Fibroblast of skin of right biceps (primary cell): ENCODE measurements around the gene RMND5A.

Experiments
- DNase-seq: peaks from one replicate; pipeline ENCODE4 v3.0.0-alpha.2; 2013

RMND5A gene

DNA sequence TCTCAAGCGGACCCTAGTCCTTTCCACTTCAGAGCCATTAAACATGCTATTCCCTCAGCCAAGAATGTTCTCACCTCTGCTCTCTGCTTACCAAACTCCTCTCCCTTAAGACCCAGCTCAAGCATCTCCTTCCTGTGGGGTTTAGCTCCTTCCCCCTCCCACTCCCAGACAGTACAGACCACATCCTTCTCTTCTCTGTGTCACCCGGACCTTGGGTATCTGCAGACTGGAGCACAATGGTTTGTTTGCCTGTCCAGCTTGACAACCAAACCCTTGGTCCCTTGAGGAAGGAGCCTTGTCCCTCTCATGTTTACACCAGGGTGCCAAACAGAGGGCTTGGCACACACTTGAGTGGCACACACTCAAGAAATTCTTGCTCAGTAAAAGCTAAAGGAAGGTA lies 74.8 kb downstream of the RMND5A start:
- DNase-seq: no peak

- DNase-seq: no peak
Measured at GRCh38 chr2:86800856-86801567, 80.9 kb downstream of the RMND5A start.

- DNase-seq: no peak
Measured at GRCh38 chr2:86806059-86806857, 86.2 kb downstream of the RMND5A start.

DNA sequence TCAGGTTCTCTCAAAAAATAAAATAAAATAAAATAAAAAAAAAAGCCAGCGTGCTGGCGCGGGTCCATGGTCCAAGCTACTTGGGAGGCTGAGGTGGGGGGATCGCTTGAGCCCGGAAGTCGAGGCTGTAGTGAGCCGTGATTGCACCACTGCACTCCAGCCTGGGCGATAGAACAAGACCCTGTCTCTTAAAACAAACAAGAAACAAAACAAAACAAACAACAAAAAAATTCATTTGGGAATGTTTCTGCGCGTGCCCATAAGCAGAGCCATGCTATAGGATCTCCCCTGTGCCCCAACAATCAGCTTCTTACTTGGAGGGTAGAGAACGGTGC lies 87.0 kb downstream of the RMND5A start:
- DNase-seq: no peak

- DNase-seq: peak; percentile 37
Measured at GRCh38 chr2:86807468-86808275, 87.6 kb downstream of the RMND5A start.

GRCh38 chr2:86808315-86809161 lies 88.4 kb downstream of the RMND5A start:
- DNase-seq: peak; percentile 74

DNA sequence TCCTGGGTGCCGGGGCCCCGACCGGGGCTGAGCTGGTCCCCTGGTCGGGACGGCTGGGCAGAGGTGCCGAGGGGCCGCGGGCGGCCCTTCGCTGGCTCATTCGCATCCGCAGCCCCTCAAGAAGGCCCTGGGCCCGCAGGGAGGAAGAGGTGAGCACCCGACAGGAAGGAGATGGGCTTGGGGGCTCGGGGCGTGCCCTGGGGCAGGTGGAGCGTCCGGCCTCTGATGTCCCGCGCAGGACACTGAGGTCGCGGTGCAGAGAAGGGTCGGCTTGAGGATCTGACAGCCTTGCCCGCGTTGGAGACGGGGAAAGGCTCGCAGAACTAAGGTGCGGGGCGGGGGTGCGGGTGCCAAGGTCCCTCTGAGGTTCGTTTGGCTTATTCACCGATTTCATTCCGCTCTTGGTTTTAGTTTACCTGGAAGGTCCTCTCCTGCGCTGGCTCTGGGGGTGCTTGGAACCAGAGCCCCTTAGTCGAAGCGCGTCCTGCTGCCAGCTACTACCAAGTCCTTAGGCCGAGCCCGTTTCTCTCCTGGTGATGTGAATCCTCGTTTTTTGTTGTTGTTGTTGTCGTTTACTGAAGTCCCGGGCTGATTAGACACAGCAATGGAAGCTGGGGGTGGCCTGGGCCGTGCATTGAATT lies 89.5 kb downstream of the RMND5A start:
- no peak for DNase-seq

DNA sequence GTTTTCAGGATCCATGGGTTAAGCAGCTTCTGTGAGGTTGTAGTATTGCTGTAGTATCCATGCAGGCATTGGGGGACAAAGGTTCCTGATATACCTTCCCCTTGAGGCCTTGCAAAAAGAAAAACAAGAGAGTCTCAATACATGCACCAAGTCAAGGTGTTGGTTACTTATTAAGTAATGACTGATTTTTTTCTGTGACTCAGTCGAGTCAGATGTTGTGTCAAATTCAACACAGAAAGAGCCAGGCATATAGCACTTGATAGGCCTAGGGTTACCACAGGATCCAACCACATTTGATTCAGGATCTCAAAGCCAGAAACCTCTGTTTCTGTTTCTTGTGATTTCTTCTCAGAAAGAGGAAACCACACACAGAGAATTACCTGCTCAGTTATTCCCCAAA lies 95.5 kb downstream of the RMND5A start:
- no peak for DNase-seq

GRCh38 chr2:86818114-86818801 lies 98.2 kb downstream of the RMND5A start:
- DNase-seq: no peak

- DNase-seq: no peak
Measured at GRCh38 chr2:86818957-86819356, 98.9 kb downstream of the RMND5A start.

- no peak for DNase-seq
Measured at GRCh38 chr2:86821306-86821705, 101.2 kb downstream of the RMND5A start.

GRCh38 chr2:86821842-86822241 lies 101.8 kb downstream of the RMND5A start:
- no peak for DNase-seq

DNA sequence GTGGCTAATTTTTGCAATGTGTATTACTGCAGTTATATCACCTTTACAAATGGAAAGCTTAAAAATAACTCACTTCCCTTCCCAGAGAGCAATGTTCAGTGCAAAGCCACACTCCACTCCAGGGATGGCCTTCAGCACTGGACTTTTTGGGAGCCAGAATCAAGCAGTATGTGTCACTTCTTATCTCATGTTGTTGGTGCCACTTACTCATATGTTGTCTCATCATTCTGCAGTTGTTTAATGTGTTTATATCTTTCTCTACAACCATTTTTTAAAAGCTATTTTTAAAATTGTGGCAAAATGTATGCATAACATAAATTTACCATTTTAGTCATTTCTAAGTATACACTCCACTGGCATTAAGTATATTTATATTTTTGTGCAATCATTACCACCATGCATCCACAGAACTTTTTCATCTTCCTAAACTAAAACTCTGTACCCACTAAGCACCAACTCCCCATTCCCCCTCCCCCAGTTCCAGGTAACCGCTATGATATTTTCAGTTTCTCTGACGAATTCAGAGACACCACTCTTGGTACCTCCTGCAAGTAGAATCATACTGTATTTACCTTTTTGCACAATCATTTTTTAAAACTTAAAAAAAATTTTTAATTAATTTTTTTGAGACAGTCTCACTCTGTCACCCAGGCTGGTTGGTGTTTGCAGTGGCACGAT lies 102.7 kb downstream of the RMND5A start:
- DNase-seq: no peak

DNA sequence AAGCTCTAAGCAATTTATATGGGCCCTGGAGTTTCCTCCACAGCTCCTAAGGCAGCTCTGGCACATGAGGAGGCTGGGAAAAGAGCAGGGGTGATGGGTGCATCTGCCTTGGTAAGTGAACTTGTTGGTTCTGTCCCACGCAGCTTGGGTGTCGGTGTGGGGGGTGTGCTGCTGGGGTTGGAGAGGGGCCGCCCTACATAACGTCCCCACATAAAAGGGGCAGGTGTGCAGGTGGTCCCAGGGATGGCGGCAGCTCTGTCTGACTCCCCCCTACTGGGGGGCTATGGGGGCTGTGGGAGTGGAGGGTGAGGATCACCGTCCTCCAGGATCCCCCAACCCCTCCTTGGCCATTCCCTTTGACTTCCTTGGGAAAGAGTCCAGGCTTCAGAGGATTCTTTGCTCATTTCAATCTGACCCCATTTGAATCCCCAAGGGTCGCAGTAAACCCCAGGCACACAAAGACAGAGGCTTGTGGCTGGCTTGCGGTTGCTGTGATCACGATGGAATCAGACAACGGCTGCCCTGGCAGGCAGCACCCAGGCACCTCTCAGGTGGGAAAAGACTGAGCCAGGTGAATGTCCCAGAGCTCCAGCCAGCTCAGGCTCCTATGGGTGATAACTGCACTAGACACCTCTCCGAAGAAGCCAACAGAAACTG lies 105.1 kb downstream of the RMND5A start:
- no peak for DNase-seq

DNA sequence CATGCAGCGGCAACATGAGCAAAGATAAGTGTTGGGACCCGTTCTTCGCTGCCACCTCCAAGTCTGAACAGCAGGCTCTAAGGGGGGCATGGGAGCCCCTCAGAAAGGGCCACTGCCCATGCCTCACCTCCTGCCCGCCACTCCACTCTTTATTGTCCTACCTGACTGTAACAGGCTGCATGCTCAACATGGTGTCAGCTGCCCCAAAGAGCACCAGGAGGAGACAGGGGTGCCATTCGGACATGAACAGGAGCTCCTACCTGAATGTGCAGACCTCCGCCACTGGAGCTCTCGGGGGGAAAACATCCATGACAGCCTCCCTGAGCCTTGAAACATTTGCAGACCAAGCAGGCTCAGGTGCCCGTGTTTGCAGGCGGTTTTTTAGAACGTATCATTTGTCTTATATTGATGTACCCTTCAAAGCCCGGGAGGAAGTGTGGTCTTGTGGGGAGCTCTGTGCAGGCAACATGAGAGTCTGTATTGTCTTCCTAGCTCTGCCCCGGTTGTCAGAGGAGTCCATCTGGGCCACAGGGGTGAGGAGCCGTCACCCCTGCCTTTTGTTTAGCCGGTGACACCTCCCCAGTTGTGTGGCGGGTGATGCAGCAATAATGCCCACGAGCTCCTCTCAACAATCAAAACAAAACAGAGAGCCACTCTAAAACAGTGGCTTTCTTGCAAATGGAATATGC lies 105.7 kb downstream of the RMND5A start:
- no peak for DNase-seq

DNA sequence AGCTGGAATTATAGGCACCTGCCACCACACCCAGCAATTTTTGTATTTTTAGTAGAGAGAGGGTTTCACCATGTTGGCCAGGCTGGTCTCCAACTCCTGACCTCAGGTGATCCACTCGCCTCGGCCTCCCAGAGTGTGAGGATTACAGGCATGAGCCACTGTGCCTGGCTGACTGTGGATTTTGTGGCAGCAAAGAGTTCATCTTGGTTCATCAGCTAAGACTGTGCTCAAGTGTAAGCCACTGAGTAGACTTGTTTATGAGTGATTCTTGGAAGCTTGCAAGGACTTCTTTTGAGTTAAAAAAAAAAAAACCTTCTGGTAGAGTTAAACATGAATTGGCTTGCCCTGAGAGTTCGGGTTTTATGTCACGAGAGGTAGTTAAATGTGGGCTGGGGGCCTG lies 106.9 kb downstream of the RMND5A start:
- no peak for DNase-seq
